SU-DHL-6 (cell line): ENCODE data around the gene CDR2L.

Source experiments
- EZH2phosphoT487 ChIP-seq: fragments of 200-600 bp; sonication (generic), shearing (Covaris generic); conservative IDR thresholded peaks from 2 replicates; pipeline ENCODE4 v1.6.1; 2018; ENCODE audit warnings: mild to moderate bottlenecking, antibody characterized with exemption, low read length, moderate library complexity, mixed read lengths
- TF ChIP-seq, protein P1 (sequence below): fragments of 200-600 bp; sonication (generic); IDR thresholded peaks from one replicate; pipeline ENCODE4 v1.5.1; 2017; ENCODE audit warnings: antibody characterized with exemption, mild to moderate bottlenecking, low read length, moderate library complexity; ENCODE audit not compliant: insufficient read depth, poor library complexity, severe bottlenecking

- TF ChIP-seq, protein P1, sequence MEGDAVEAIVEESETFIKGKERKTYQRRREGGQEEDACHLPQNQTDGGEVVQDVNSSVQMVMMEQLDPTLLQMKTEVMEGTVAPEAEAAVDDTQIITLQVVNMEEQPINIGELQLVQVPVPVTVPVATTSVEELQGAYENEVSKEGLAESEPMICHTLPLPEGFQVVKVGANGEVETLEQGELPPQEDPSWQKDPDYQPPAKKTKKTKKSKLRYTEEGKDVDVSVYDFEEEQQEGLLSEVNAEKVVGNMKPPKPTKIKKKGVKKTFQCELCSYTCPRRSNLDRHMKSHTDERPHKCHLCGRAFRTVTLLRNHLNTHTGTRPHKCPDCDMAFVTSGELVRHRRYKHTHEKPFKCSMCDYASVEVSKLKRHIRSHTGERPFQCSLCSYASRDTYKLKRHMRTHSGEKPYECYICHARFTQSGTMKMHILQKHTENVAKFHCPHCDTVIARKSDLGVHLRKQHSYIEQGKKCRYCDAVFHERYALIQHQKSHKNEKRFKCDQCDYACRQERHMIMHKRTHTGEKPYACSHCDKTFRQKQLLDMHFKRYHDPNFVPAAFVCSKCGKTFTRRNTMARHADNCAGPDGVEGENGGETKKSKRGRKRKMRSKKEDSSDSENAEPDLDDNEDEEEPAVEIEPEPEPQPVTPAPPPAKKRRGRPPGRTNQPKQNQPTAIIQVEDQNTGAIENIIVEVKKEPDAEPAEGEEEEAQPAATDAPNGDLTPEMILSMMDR = no peak
- no peak for TF ChIP-seq EZH2phosphoT487
These were observed 8.4 kb downstream of the CDR2L start for GRCh38 chr17:74995847-74996246.
